Lower leg skin (tissue), 4 donors: ENCODE measurements around the gene FUT9. TPM values are rescaled to one million over a fixed set of nuclear protein-coding genes. Genes with fewer than 3 reads are reported as not detected.

ENCODE experiments used
- DNase-seq, 2 donors: peaks; one replicate each; pipeline ENCODE4 v3.0.0-alpha.2; 2019; ENCODE audit warnings: low spot score in 2 of 2
- H3K4me3 ChIP-seq: fragments of 200-600 bp; sonication (generic); 2 replicates; pipeline ENCODE4 v1.5.1; 2017; ENCODE audit warnings: mild to moderate bottlenecking, low read depth; ENCODE audit not compliant: poor library complexity, severe bottlenecking
- CTCF ChIP-seq, 3 donors: fragments of 450-650 bp; IDR thresholded peaks; one replicate each; pipeline ENCODE4 v1.5.1; 2016; ENCODE audit warnings: antibody characterized with exemption in 3 of 3, mild to moderate bottlenecking in 3 of 3, moderate library complexity in 2 of 3
- POLR2A ChIP-seq, 2 donors: fragments of 450-650 bp; IDR thresholded peaks; one replicate each; pipeline ENCODE4 v1.6.1; 2016 to 2017; ENCODE audit warnings: antibody characterized with exemption in 2 of 2, mild to moderate bottlenecking in 1 of 2, moderate library complexity in 1 of 2
- WGBS, 2 donors: methylation state at CpG; one replicate each; pipeline ENCODE4 v1.1.5; 2018; 5-methylcytosine and 5-hydroxymethylcytosine counted together
- intact Hi-C: fragments of 100-400 bp; cut with DNase I; formaldehyde crosslinking; loops from one replicate; pipeline ENCODE4 v1.15.0; 2023; ENCODE audit warnings: low total_unique reads
- total RNA-seq, 4 donors: library from RNA; depleted of rRNA; stranded (reverse); fragments of >200 nt; gene quantifications; one replicate each; pipeline ENCODE4 v1.1.0, GENCODE V29; 2016

FUT9 gene
- total RNA-seq, 4 donors from 2014 or later, result 0.04 to 0.59 (median 0.19) TPM

- no peak for DNase-seq
- TF ChIP-seq POLR2A (IDR thresholded peaks at IDR 0.05), result no peak
- TF ChIP-seq CTCF (IDR thresholded peaks at IDR 0.05), result no peak
- H3K4me3 ChIP-seq, result no peak overlapping the region
- intact Hi-C loops, result no loop called here
Observed at GRCh38 chr6:96153775-96154174, 138.0 kb downstream of the FUT9 start.

GRCh38 chr6:96156425-96156824, 140.7 kb downstream of the FUT9 start:
- intact Hi-C loops, result no loop called here
- no peak for TF ChIP-seq POLR2A (IDR thresholded peaks at IDR 0.05)
- no peak for TF ChIP-seq CTCF (IDR thresholded peaks at IDR 0.05)
- no peak overlapping the region for H3K4me3 ChIP-seq
- DNase-seq, result no peak
- 53 to 63% methylated on average over 4 of the region's 4 CpGs for whole genome bisulfite sequencing, 2 donors

GRCh38 chr6:96157018-96157565, 141.3 kb downstream of the FUT9 start:
- no peak overlapping the region for H3K4me3 ChIP-seq
- intact Hi-C loops, result no loop called here
- TF ChIP-seq POLR2A (IDR thresholded peaks at IDR 0.05), result no peak
- TF ChIP-seq CTCF (IDR thresholded peaks at IDR 0.05), result no peak
- DNase-seq, result no peak
- WGBS, 2 donors, result 40 to 58% methylated on average over 3 of the region's 3 CpGs

GRCh38 chr6:96162711-96163120, 146.9 kb downstream of the FUT9 start:
- no peak for TF ChIP-seq CTCF (IDR thresholded peaks at IDR 0.05)
- no peak for TF ChIP-seq POLR2A (IDR thresholded peaks at IDR 0.05)
- WGBS, 2 donors, result 33 to 39% methylated on average over 2 of the region's 2 CpGs
- intact Hi-C loops, result no loop called here
- DNase-seq, result no peak
- H3K4me3 ChIP-seq, result no peak overlapping the region

GRCh38 chr6:96164802-96165201, 149.0 kb downstream of the FUT9 start:
- intact Hi-C loops, result no loop called here
- TF ChIP-seq POLR2A (IDR thresholded peaks at IDR 0.05) (no peak), CTCF (IDR thresholded peaks at IDR 0.05) (no peak)

GRCh38 chr6:96171112-96171511, 155.3 kb downstream of the FUT9 start:
- H3K4me3 ChIP-seq, result no peak overlapping the region
- intact Hi-C loops, result no loop called here
- DNase-seq, result no peak
- TF ChIP-seq CTCF (IDR thresholded peaks at IDR 0.05) (no peak), POLR2A (IDR thresholded peaks at IDR 0.05) (no peak)
- WGBS, 2 donors, result 64 to 65% methylated on average over 2 of the region's 2 CpGs

More at GRCh38 chr6:96164802-96165201, 149.0 kb downstream of the FUT9 start:
- H3K4me3 ChIP-seq, result no peak overlapping the region
- DNase-seq, result no peak
